LNCaP clone FGC (cell line): ENCODE measurements around the gene CPED1.
"Not testable (repeated sequence)": the region's sequence is repeated elsewhere in the genome, so short reads cannot be mapped to it uniquely, and the experiment has no call there.

Experiments
- DNase-seq: peaks from one replicate; pipeline ENCODE4 v3.0.0-alpha.2; 2011; ENCODE audit warnings: low read depth
- H3K4me3 ChIP-seq: 2 replicates; pipeline ENCODE4 v1.5.1; 2011; ENCODE audit warnings: mild to moderate bottlenecking, low read depth, low read length, control low read depth
- CTCF ChIP-seq: IDR thresholded peaks from 2 replicates; pipeline ENCODE4 v1.5.1; 2012; ENCODE audit warnings: mild to moderate bottlenecking; ENCODE audit not compliant: control insufficient read depth, insufficient read depth; ENCODE audit errors: extremely low read depth

Gene CPED1

GRCh38 chr7:121071132-121071531 is 82.6 kb downstream of the CPED1 start:
- DNase-seq = no peak
- TF ChIP-seq CTCF = no peak
- H3K4me3 ChIP-seq = no peak overlapping the region

- no peak overlapping the region for H3K4me3 ChIP-seq
- no peak for DNase-seq
- no peak for TF ChIP-seq CTCF
Measured at GRCh38 chr7:121071662-121072061, 83.2 kb downstream of the CPED1 start.

GRCh38 chr7:121072826-121073225 is 84.3 kb downstream of the CPED1 start:
- H3K4me3 ChIP-seq = no peak overlapping the region
- DNase-seq = no peak
- TF ChIP-seq CTCF = no peak

- no peak for DNase-seq
- no peak overlapping the region for H3K4me3 ChIP-seq
- no peak for TF ChIP-seq CTCF
Measured at GRCh38 chr7:121073463-121074099, 85.1 kb downstream of the CPED1 start.

GRCh38 chr7:121075424-121075841 is 86.9 kb downstream of the CPED1 start:
- not testable (repeated sequence) for DNase-seq

GRCh38 chr7:121075952-121076349 is 87.4 kb downstream of the CPED1 start:
- no peak for DNase-seq
- no peak overlapping the region for H3K4me3 ChIP-seq
- TF ChIP-seq CTCF = no peak

More at GRCh38 chr7:121075424-121075841, 86.9 kb downstream of the CPED1 start:
- H3K4me3 ChIP-seq = not testable (repeated sequence)

GRCh38 chr7:121076350-121077164 is 88.0 kb downstream of the CPED1 start:
- H3K4me3 ChIP-seq = no peak overlapping the region
- no peak for TF ChIP-seq CTCF
- DNase-seq = no peak
